Retinal pigment epithelial cell (primary cell): ENCODE results near the gene MGME1.

ENCODE experiments used
- DNase-seq: peaks from one replicate; pipeline ENCODE4 v3.0.0-alpha.2; 2010; ENCODE audit warnings: low read depth
- H3K4me3 ChIP-seq: 2 replicates; pipeline ENCODE4 v1.5.1; 2011; ENCODE audit warnings: mild to moderate bottlenecking, low read length, control low read depth, moderate library complexity
- TF ChIP-seq, protein P1 (sequence below): conservative IDR thresholded peaks from 2 replicates; pipeline ENCODE4 v1.5.1; 2011; ENCODE audit warnings: low read depth, low read length, control low read depth, inconsistent platforms

The MGME1 gene

DNA sequence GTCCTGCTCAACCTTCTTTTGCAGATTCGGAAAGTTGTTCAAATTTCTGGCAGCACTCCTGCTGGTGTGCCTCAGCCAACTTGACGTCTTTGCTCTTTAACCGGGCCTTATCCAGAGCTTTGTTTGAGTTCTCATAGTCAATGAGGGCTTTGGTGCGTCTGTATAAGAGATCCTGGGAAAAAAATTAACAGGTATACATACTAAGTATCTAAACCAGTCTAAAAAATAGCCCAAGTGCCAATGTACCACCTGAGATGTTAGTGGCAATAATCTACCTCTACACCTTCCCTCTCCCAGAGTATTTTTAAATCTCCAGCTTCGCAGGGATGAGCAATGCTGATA, 21.4 kb upstream of the MGME1 start:
- TF ChIP-seq, protein P1, sequence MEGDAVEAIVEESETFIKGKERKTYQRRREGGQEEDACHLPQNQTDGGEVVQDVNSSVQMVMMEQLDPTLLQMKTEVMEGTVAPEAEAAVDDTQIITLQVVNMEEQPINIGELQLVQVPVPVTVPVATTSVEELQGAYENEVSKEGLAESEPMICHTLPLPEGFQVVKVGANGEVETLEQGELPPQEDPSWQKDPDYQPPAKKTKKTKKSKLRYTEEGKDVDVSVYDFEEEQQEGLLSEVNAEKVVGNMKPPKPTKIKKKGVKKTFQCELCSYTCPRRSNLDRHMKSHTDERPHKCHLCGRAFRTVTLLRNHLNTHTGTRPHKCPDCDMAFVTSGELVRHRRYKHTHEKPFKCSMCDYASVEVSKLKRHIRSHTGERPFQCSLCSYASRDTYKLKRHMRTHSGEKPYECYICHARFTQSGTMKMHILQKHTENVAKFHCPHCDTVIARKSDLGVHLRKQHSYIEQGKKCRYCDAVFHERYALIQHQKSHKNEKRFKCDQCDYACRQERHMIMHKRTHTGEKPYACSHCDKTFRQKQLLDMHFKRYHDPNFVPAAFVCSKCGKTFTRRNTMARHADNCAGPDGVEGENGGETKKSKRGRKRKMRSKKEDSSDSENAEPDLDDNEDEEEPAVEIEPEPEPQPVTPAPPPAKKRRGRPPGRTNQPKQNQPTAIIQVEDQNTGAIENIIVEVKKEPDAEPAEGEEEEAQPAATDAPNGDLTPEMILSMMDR, result no peak
- no peak for DNase-seq
- no peak overlapping the region for H3K4me3 ChIP-seq

DNA sequence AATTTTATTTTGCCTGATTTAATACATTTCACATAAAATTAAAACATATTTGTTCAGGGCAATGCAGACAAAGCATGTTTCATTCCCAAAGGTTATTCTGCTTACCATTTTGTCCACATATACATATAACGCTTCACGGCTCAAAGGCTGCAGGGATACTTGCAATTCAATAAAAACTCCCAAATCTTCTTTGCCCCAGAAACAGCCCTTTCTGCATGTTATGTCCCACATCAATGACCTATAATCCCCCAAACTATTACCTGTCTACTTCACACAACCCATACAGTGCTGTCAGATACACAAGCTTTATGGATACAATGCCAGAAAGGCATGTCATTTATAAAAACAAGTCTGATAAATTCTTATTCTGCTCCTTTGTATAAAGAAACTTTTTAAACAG, 20.4 kb upstream of the MGME1 start:
- no peak overlapping the region for H3K4me3 ChIP-seq
- TF ChIP-seq, protein P1, result no peak
- no peak for DNase-seq

DNA sequence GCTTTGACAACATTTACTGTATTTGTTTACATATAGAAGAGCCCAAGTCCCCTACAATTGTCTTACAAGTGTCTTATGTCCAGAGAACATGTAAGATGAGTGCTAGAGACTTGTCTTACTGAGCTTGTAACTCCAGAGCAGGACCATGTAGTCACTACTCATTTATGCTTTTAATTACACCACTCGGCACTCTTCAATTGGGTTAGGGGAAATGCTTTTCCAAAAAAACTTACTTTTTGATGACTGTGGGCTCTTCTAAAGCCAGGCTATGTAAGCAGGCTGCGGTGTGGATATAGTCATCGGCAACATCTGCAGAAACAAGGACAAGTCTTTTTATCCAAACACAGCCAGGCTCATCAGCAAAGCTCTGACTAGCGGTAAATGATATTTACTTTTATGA, 18.9 kb upstream of the MGME1 start:
- DNase-seq, result no peak
- H3K4me3 ChIP-seq, result no peak overlapping the region
- TF ChIP-seq, protein P1, result no peak

DNA sequence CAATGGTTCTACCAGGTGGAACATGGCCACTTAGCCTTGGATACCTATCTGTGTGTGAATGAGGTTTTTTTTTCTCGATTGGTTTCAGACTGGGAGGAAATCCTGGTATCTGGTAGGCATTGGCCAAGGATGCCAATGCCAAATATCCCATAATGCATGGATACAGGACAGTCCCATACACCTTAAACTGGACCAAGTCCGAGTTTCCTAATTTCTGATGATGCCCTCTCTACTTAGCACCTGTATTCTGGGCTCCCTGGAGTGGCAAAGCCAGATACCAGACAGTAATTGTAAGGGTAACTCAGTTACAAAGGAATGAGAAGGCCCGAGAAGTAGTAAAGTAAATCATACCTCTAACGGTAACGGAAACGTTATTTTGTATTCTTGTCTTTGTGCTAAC, 18.1 kb upstream of the MGME1 start:
- DNase-seq, result no peak
- TF ChIP-seq, protein P1, result no peak
- H3K4me3 ChIP-seq, result no peak overlapping the region

DNA sequence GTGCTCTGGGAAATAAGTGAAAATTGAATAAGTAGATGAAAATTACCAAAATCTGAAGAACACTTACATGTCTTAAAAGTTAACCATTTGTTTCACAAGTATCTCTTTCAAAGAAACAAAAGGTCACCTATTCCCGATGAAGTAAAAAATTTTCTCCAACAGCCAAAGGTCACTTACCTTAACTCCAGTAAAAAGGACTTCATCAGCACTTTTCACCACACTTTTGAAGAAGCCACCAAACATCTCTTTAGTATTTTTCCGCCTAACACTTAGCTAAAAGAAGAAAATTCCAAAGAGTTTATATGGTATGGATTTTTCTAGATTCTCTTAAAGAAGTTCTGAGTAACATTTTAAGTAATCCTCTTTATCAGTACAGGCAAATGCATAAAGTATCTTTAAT, 17.5 kb upstream of the MGME1 start:
- TF ChIP-seq, protein P1, result no peak
- H3K4me3 ChIP-seq, result no peak overlapping the region
- no peak for DNase-seq

DNA sequence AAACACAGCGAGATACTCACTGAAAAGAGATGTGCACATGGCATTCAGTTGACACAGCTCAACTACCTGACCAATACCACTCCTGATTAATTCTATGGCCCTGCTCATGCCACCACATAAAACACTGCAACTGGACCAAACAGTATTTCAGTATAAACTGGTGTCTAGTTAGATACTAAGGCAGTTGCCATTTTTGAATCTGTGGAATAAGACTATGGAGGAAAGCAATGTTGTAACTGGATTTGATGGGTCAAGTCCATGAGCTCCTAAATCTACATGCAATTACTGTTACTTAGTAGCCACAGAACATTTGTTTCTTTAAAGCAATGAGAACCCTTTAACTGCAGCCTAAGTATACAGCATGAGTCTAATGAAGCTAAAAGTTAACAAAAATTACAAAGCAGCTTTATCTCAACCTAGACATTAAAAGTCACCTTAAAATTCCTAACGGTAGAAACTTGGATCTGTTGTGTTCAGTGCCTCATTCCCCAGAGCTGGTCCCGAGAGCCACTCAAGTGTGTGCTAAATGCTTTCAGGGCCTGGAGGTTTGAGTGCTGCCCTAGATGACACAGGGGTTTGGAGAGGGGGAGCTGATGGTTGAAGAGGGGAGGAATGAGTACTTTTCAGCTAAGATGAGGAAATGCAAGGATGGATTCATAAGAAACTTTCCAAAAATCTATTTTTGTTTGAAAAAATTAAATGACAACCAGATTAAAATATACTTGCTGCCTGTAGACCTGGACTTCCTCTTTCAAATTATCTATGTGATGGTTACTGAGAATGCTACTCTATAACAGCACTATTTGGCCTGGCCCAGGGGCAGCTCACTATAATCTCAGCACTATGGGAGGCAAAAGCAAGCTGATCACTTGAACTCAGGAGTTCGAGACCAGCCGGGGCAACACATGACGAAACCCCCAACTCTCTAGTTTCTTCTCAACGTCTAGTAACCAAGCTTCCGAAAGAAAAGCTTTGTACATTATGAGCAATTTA, 15.8 kb upstream of the MGME1 start:
- TF ChIP-seq, protein P1, result no peak
- no peak overlapping the region for H3K4me3 ChIP-seq
- DNase-seq, result no peak

DNA sequence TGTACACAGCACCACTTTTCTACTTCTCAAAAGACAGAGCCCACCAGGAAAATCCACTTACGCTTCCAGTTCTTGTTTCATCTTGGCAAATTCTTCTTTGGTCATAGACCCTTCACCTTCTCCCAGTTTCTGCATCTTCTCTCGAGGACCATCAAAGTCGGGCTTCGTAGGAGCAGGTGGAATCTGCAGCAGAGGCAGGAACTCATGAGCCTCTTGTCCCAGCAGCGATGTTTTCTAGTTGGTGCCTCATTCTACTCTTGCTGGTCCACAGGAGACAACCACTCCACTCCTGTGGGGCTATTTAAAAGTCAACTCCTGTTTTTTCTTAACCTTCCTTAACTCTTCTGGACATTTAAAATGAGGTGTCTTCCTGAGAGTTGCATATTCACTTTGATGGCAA, 14.9 kb upstream of the MGME1 start:
- H3K4me3 ChIP-seq, result no peak overlapping the region
- TF ChIP-seq, protein P1, result no peak
- no peak for DNase-seq
